ENCODE results near the gene MTM1. TPM values are rescaled to one million over a fixed set of nuclear protein-coding genes. Genes with fewer than 3 reads are reported as not detected.

MTM1 gene
- polyA plus RNA-seq, 2 of the 4 experiments (the other 2 are of a cell fraction): 8.5 to 9.0 TPM

GRCh38 chrX:150529587-150529986, 38.8 kb upstream of the MTM1 start:
- DNase-seq (ENCODE audit: low read depth in 1 of 2, low spot score in 1 of 2) (no peak), ATAC-seq (no peak), FAIRE-seq (no peak)
- H3K4me2 ChIP-seq: no peak overlapping the region
- ChIA-PET CTCF (no interaction called here), POLR2A (no interaction called here)
- 89% methylated on average over 3 of the region's 3 CpGs for WGBS (ENCODE audit: missing lambda C conversion rate)
- no peaks in the 10 kb centered on the region for H3K4me1 ChIP-seq
- no peak overlapping the region for H3K27ac ChIP-seq
- no peak overlapping the region for H3K4me3 ChIP-seq
- H3K9me3 ChIP-seq: no peaks in the 10 kb centered on the region
- TF ChIP-seq HOXB5 (CRISPR knock-in tag; IDR thresholded peaks at IDR 0.05) (no peak), NPAS2 (CRISPR knock-in tag; IDR thresholded peaks at IDR 0.05; ENCODE audit: borderline replicate concordance) (no peak), ZSCAN20 (CRISPR knock-in tag; IDR thresholded peaks at IDR 0.05) (no peak), USF2 (IDR thresholded peaks at IDR 0.05) (no peak)

- no peak overlapping the region for H3K4me2 ChIP-seq
- no peak for ATAC-seq
- ChIA-PET CTCF (no interaction called here), POLR2A (no interaction called here)
- no peaks in the 10 kb centered on the region for H3K4me1 ChIP-seq
- WGBS (ENCODE audit: missing lambda C conversion rate): 78% methylated on average over 6 of the region's 7 CpGs
- H3K27ac ChIP-seq: no peak overlapping the region
- no peak for TF ChIP-seq RAD21 (conservative IDR thresholded peaks at IDR 0.05 in 1 of 2, IDR thresholded peaks at IDR 0.05 in 1 of 2)
- no peak for TF ChIP-seq RFX5 (IDR thresholded peaks at IDR 0.05)
- TF ChIP-seq CBX8 (IDR thresholded peaks at IDR 0.05): no peak
- no peak for TF ChIP-seq ZC3H11A (IDR thresholded peaks at IDR 0.05)
- no peak for TF ChIP-seq PBX3 (IDR thresholded peaks at IDR 0.05)
- TF ChIP-seq NFE2L2 (conservative IDR thresholded peaks at IDR 0.05; ENCODE audit: low read length): no peak
- TF ChIP-seq FOXS1 (CRISPR knock-in tag; IDR thresholded peaks at IDR 0.05): no peak
- no peak for TF ChIP-seq KDM1A (IDR thresholded peaks at IDR 0.05; ENCODE audit: low read depth)
- no peak for TF ChIP-seq JUN (IDR thresholded peaks at IDR 0.05)
- no peak for TF ChIP-seq EHMT2 (IDR thresholded peaks at IDR 0.05; ENCODE audit: low read depth)
- TF ChIP-seq HOXB13 (CRISPR knock-in tag; IDR thresholded peaks at IDR 0.05; ENCODE audit: low read depth): no peak
- TF ChIP-seq, protein P1, sequence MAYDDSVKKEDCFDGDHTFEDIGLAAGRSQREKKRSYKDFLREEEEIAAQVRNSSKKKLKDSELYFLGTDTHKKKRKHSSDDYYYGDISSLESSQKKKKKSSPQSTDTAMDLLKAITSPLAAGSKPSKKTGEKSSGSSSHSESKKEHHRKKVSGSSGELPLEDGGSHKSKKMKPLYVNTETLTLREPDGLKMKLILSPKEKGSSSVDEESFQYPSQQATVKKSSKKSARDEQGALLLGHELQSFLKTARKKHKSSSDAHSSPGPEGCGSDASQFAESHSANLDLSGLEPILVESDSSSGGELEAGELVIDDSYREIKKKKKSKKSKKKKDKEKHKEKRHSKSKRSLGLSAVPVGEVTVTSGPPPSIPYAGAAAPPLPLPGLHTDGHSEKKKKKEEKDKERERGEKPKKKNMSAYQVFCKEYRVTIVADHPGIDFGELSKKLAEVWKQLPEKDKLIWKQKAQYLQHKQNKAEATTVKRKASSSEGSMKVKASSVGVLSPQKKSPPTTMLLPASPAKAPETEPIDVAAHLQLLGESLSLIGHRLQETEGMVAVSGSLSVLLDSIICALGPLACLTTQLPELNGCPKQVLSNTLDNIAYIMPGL (CRISPR knock-in tag; IDR thresholded peaks at IDR 0.05; ENCODE audit: borderline replicate concordance): no peak
- TF ChIP-seq TFCP2L1 (CRISPR knock-in tag; IDR thresholded peaks at IDR 0.05): no peak
- TF ChIP-seq CTCF (IDR thresholded peaks at IDR 0.05): no peak
- TF ChIP-seq KDM5A (IDR thresholded peaks at IDR 0.05): no peak
- TF ChIP-seq NR3C1 (IDR thresholded peaks at IDR 0.05): no peak
- TF ChIP-seq CHD2 (IDR thresholded peaks at IDR 0.05; ENCODE audit: low read length, partially characterized antibody): no peak
- DNase-seq (ENCODE audit: low read depth in 1 of 2, low spot score in 1 of 2): no peak
- no peak for FAIRE-seq
- no peak overlapping the region for H3K4me3 ChIP-seq
- no peaks in the 10 kb centered on the region for H3K9me3 ChIP-seq
Observed at GRCh38 chrX:150530821-150531220, 37.6 kb upstream of the MTM1 start.

All from A549 (cell line).